Measurements from ENCODE around the gene TNPO1. TPM values are rescaled to one million over a fixed set of nuclear protein-coding genes. Genes with fewer than 3 reads are reported as not detected.

The TNPO1 gene
- total RNA-seq: 478 and 537 TPM in 2 replicates

DNA sequence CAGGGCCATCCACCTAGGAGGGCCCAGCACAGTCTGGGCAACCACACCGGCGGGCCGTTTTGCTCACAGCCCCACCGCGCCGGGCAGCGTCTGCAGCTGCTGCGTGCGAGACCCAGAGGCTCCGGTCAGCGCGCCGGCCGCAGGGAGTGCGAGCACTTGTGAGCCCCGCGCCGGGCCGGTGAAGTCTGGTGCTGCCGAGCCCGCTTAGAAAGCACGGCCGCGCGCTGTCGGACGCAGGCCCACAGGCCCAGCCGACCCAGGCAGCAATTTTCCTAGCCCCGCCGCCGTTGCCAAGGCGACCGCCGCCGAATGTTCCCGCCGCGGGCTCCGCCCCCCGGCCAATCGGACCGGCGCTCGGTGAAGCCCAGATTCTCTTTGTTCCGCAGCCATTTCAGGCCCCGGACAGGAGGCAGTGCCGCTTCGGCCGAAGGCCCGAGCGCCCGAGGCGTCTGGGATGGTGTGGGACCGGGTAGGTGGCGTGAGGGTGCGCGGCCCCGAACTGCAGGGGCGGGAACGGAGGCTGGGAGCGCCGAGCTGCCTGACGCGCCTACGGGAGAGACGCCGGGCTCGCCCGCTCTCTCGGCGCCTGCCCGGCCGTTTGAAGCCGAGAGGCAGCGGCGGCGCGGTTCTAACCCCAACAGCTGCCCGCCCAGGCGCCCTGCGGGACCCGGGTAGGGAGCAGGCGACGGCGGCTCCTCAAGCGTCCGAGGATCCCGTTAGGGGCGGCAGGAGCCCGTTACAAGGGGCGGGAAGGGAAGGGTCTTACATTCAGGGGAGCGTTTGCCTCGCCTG is at the start of gene TNPO1:
Gene TNPO1 (plus strand): TSS at position 378 of the 792 bp plus-strand sequence. CDS start 77 bp downstream, at position 455.

DNA sequence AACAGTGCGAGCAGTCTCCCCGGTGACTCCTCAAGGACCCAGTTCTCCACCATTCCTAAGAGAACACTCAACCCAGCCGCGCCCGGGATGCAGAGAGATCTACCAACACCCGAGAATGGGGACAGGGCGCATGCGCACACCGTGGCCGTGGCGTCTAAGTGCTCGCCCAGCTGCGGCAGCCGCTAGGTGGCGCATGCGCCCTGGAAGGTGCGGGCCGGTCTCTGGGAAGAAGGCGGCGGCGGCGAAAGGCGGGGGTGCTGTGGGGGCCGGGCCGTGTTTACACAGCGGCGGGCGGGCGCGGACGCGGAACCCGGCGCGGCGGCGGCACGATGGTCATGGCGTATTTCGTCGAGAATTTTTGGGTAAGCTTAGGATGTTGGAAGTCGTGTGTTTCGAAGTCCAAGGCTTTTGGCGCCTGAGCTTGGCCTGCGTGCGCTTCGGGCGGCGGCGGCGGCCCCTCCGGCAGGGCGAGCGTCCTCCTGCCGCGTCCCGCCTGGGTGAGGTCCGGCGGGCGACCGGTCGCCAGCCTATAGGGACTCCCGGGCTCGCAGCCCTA is 139.4 kb downstream of the TNPO1 start, which contains the start of gene FCHO2:
Gene FCHO2 (plus strand): TSS at position 274 of the 556 bp plus-strand sequence. CDS start 56 bp downstream, at position 330.

Small RNA genes within 50 kb of the gene (small RNA-seq; reads per million reads assigned to genes)
- gene MIR4804 (0.72 reads per million, percentile 46 among the genes with 10 or more reads in this experiment), gene RF00019 (not detected)

Other genes starting within 250 kb of the TNPO1 start
- 24.5 and 29.3 TPM in 2 replicates for gene FCHO2, start 139.4 kb downstream of the TNPO1 start, total RNA-seq

Data from vein endothelial cell (primary cell).